GM18526 (cell line): ENCODE results near the gene AMY1B.
"Not testable (repeated sequence)": the region's sequence is repeated elsewhere in the genome, so short reads cannot be mapped to it uniquely, and the experiment has no call there.

Source experiments
- POLR2A ChIP-seq: IDR thresholded peaks from 3 replicates; pipeline ENCODE4 v1.6.1; 2011; ENCODE audit not compliant: insufficient read length; ENCODE audit errors: extremely low read depth

AMY1B gene

DNA sequence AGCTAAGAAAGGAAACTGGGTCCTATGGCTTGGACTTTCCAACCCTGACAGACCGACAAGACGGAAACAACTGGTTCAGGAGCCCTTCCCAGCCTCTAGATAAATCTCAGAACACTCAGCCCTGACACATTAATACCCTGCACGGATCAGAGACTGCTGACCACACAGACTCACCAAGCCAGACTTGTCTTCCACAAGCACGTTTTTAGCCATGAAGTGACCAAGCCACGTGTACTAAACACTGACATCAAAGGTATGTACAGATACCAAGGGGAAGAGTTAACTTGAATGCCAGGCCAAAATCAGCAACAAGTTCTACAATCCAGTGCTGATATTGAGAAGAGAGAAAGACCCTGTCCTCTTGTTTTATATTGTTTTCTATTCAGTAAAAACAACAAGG lies at the start of gene AMY1B:
Gene AMY1B (minus strand): TSS at position 101 of the 400 bp plus-strand sequence. CDS start 571 bp downstream, outside the sequence.
- TF ChIP-seq POLR2A = not testable (repeated sequence)

DNA sequence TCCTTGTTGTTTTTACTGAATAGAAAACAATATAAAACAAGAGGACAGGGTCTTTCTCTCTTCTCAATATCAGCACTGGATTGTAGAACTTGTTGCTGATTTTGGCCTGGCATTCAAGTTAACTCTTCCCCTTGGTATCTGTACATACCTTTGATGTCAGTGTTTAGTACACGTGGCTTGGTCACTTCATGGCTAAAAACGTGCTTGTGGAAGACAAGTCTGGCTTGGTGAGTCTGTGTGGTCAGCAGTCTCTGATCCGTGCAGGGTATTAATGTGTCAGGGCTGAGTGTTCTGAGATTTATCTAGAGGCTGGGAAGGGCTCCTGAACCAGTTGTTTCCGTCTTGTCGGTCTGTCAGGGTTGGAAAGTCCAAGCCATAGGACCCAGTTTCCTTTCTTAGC lies 40.5 kb downstream of the AMY1B start, which contains the start of gene AMY1A:
Gene AMY1A (plus strand): TSS at position 301 of the 400 bp plus-strand sequence. CDS start 571 bp downstream, outside the sequence.
- TF ChIP-seq POLR2A = not testable (repeated sequence)
